MM.1S (cell line): ENCODE results near the gene TAOK1.

Source experiments
- EZH2 ChIP-seq: fragments of 300-600 bp; sonication (generic); optimal IDR thresholded peaks from 2 replicates; pipeline ENCODE3; 2017; ENCODE audit warnings: low read depth, mild to moderate bottlenecking, antibody characterized with exemption, low read length, mixed read lengths
- EZH2phosphoT487 ChIP-seq: fragments of 300-600 bp; sonication (generic); IDR thresholded peaks from 2 replicates; pipeline ENCODE4 v1.6.1; 2018; ENCODE audit warnings: antibody characterized with exemption, low read length
- TF ChIP-seq, protein P1 (sequence below): fragments of 300-600 bp; sonication (generic); IDR thresholded peaks from 2 replicates; pipeline ENCODE4 v1.5.1; 2016; ENCODE audit warnings: antibody characterized with exemption, low read length, mixed read lengths

DNA sequence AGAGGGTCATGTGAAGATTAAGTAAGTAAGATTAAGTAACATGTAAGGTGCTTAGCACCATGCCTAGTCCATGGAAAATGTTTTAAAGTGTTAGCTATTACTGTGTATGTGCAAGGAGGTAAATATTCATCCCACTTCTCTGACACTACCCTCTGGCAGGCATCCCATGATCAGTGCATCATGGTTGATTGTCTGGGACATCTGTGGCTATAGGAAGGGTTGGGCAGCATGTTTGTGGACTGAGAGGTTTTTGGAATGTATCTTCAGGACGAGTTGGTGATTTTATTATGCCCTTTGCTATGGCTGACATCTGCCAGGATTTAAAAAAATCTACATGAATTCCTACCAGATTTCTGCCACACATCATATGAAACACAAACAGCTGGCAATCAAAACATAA, 6.5 kb upstream of the TAOK1 start:
- TF ChIP-seq, protein P1, sequence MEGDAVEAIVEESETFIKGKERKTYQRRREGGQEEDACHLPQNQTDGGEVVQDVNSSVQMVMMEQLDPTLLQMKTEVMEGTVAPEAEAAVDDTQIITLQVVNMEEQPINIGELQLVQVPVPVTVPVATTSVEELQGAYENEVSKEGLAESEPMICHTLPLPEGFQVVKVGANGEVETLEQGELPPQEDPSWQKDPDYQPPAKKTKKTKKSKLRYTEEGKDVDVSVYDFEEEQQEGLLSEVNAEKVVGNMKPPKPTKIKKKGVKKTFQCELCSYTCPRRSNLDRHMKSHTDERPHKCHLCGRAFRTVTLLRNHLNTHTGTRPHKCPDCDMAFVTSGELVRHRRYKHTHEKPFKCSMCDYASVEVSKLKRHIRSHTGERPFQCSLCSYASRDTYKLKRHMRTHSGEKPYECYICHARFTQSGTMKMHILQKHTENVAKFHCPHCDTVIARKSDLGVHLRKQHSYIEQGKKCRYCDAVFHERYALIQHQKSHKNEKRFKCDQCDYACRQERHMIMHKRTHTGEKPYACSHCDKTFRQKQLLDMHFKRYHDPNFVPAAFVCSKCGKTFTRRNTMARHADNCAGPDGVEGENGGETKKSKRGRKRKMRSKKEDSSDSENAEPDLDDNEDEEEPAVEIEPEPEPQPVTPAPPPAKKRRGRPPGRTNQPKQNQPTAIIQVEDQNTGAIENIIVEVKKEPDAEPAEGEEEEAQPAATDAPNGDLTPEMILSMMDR = no peak
- TF ChIP-seq EZH2phosphoT487 (no peak), EZH2 (no peak)
